H9 (cell line): Measurements from ENCODE around the gene FOS. TPM values are rescaled to one million over a fixed set of nuclear protein-coding genes. Genes with fewer than 3 reads are reported as not detected.

Experiments
- DNase-seq: peaks from one replicate; pipeline ENCODE4 v3.0.0-alpha.2; 2017
- H2AFZ ChIP-seq: one replicate; pipeline ENCODE4 v1.6.1; 2013; ENCODE audit warnings: mild to moderate bottlenecking, low read length, control low read depth, moderate library complexity
- H2AK5ac ChIP-seq: 2 replicates; pipeline ENCODE4 v1.6.1; 2013; ENCODE audit warnings: low read length, control low read depth, mixed read lengths; ENCODE audit not compliant: insufficient read length
- H2BK120ac ChIP-seq: one replicate; pipeline ENCODE4 v1.6.1; 2013; ENCODE audit warnings: low read depth, mild to moderate bottlenecking, low read length, control low read depth, inconsistent platforms; ENCODE audit not compliant: poor library complexity, severe bottlenecking
- H2BK12ac ChIP-seq: 2 replicates; pipeline ENCODE4 v1.6.1; 2013; ENCODE audit warnings: low read length, control low read depth, mixed read lengths, low read depth; ENCODE audit not compliant: insufficient read length
- H2BK15ac ChIP-seq: 2 replicates; pipeline ENCODE4 v1.6.1; 2013; ENCODE audit warnings: low read depth, low read length, control low read depth
- H2BK20ac ChIP-seq: one replicate; pipeline ENCODE4 v1.6.1; 2013; ENCODE audit warnings: low read depth, mild to moderate bottlenecking, low read length, control low read depth, inconsistent platforms; ENCODE audit not compliant: poor library complexity, severe bottlenecking
- H2BK5ac ChIP-seq: 2 replicates; pipeline ENCODE4 v1.6.1; 2013; ENCODE audit warnings: low read length, control low read depth, mixed read lengths; ENCODE audit not compliant: insufficient read length
- H3K14ac ChIP-seq: 2 replicates; pipeline ENCODE4 v1.6.1; 2013; ENCODE audit warnings: low read length, control low read depth; ENCODE audit not compliant: insufficient read depth
- H3K18ac ChIP-seq: 2 replicates; pipeline ENCODE4 v1.6.1; 2013; ENCODE audit warnings: low read depth, mild to moderate bottlenecking, mixed read lengths, low read length, control low read depth; ENCODE audit not compliant: insufficient read length
- H3K23ac ChIP-seq: 2 replicates; pipeline ENCODE4 v1.6.1; 2013; ENCODE audit warnings: low read length, control low read depth, mixed read lengths, low read depth; ENCODE audit not compliant: insufficient read length
- H3K23me2 ChIP-seq: 2 replicates; pipeline ENCODE4 v1.6.1; 2013; ENCODE audit warnings: low read depth, mild to moderate bottlenecking, mixed read lengths, low read length, control low read depth; ENCODE audit not compliant: insufficient read length, poor library complexity, severe bottlenecking
- H3K27ac ChIP-seq: 2 replicates; pipeline ENCODE4 v1.5.1; 2013; ENCODE audit warnings: low read length, control low read depth, mixed read lengths, low read depth; ENCODE audit not compliant: insufficient read length
- H3K27me3 ChIP-seq: 2 replicates; pipeline ENCODE4 v1.6.1; 2013; ENCODE audit warnings: low read length, control low read depth, inconsistent platforms; ENCODE audit not compliant: insufficient read depth
- H3K4ac ChIP-seq: 2 replicates; pipeline ENCODE4 v1.6.1; 2013; ENCODE audit warnings: low read depth, mild to moderate bottlenecking, control low read depth, inconsistent platforms, low read length, moderate library complexity
- H3K4me1 ChIP-seq: 2 replicates; pipeline ENCODE4 v1.6.1; 2013; ENCODE audit warnings: low read length, control low read depth, inconsistent platforms; ENCODE audit not compliant: insufficient read depth
- H3K4me2 ChIP-seq: 2 replicates; pipeline ENCODE4 v1.6.1; 2013; ENCODE audit warnings: low read length, control low read depth, mixed read lengths; ENCODE audit not compliant: insufficient read length, insufficient read depth
- H3K56ac ChIP-seq: 2 replicates; pipeline ENCODE4 v1.6.1; 2013; ENCODE audit warnings: low read depth, mild to moderate bottlenecking, mixed read lengths, low read length, control low read depth; ENCODE audit not compliant: insufficient read length
- H3K79me1 ChIP-seq: 2 replicates; pipeline ENCODE4 v1.6.1; 2013; ENCODE audit warnings: low read depth, mild to moderate bottlenecking, moderate library complexity, low read length, control low read depth, inconsistent platforms; ENCODE audit not compliant: insufficient read depth, poor library complexity, severe bottlenecking
- H3K79me2 ChIP-seq: 2 replicates; pipeline ENCODE4 v1.6.1; 2013; ENCODE audit warnings: low read length, control low read depth, inconsistent platforms; ENCODE audit not compliant: insufficient read depth
- H3K9ac ChIP-seq: 2 replicates; pipeline ENCODE4 v1.6.1; 2013; ENCODE audit warnings: low read length, control low read depth, mixed read lengths; ENCODE audit not compliant: insufficient read length; ENCODE audit errors: extremely low read depth
- H3K9me3 ChIP-seq: one replicate; pipeline ENCODE4 v1.6.1; 2013; ENCODE audit warnings: low read depth, low read length, inconsistent platforms; ENCODE audit not compliant: control insufficient read depth
- H3T11ph ChIP-seq: one replicate; pipeline ENCODE4 v1.6.1; 2013; ENCODE audit warnings: mild to moderate bottlenecking, low read length, control low read depth, inconsistent platforms
- H4K20me1 ChIP-seq: one replicate; pipeline ENCODE4 v1.6.1; 2013; ENCODE audit not compliant: control insufficient read depth, insufficient read length, insufficient read depth
- H4K5ac ChIP-seq: 2 replicates; pipeline ENCODE4 v1.6.1; 2013; ENCODE audit warnings: low read depth, mild to moderate bottlenecking, mixed read lengths, low read length, control low read depth; ENCODE audit not compliant: insufficient read length
- H4K8ac ChIP-seq: replicated peaks from 2 replicates; pipeline ENCODE4 v1.6.1; 2013; ENCODE audit warnings: low read length, control low read depth, mixed read lengths, low read depth; ENCODE audit not compliant: insufficient read length
- H4K91ac ChIP-seq: 2 replicates; pipeline ENCODE4 v1.6.1; 2013; ENCODE audit warnings: low read depth, mild to moderate bottlenecking, moderate library complexity, mixed read lengths, low read length, control low read depth; ENCODE audit not compliant: insufficient read length
- H3K27ac Mint-ChIP-seq, 3 experiments: 2 replicates in 2 of 3; 3 replicates in 1 of 3; pipeline ENCODE4 v1.8.0; 2020 to 2021; ENCODE audit warnings: mixed read lengths in 3 of 3, mild to moderate bottlenecking in 1 of 3, moderate library complexity in 1 of 3
- H3K27me3 Mint-ChIP-seq: 2 replicates; pipeline ENCODE4 v1.8.0; 2021; ENCODE audit warnings: low read depth, mild to moderate bottlenecking, moderate library complexity, mixed read lengths
- H3K36me3 Mint-ChIP-seq, 3 experiments: 2 replicates in 2 of 3; 3 replicates in 1 of 3; pipeline ENCODE4 v1.8.0; 2020 to 2021; ENCODE audit warnings: low read depth in 3 of 3, mixed read lengths in 3 of 3; ENCODE audit not compliant: insufficient read depth in 1 of 3
- H3K4me1 Mint-ChIP-seq, 2 experiments: 2 replicates each; pipeline ENCODE4 v1.8.0; 2020; ENCODE audit warnings: mixed read lengths in 2 of 2
- H3K4me3 Mint-ChIP-seq, 2 experiments: 2 replicates in 1 of 2; 3 replicates in 1 of 2; pipeline ENCODE4 v1.8.0; 2020 to 2021; ENCODE audit warnings: mild to moderate bottlenecking in 2 of 2, mixed read lengths in 2 of 2, moderate library complexity in 1 of 2
- H3K9me3 Mint-ChIP-seq, 2 experiments: 2 replicates in 1 of 2; 3 replicates in 1 of 2; pipeline ENCODE4 v1.8.0; 2020; ENCODE audit warnings: mild to moderate bottlenecking in 2 of 2, mixed read lengths in 2 of 2, moderate library complexity in 1 of 2
- CTCF ChIP-seq: fragments of 200-600 bp; sonication (generic); conservative IDR thresholded peaks from 3 replicates; pipeline ENCODE4 v1.8.0; 2021; ENCODE audit warnings: antibody characterized with exemption, mild to moderate bottlenecking
- WGBS: extraction: QIAGEN DNeasy Blood & Tissue Kit; methylation state at CpG from one replicate; pipeline ENCODE4 v1.1.7; 2013; ENCODE audit warnings: missing lambda C conversion rate, low lambda C conversion rate, mixed read lengths; ENCODE audit not compliant: insufficient read length; ENCODE audit errors: extremely low coverage; 5-methylcytosine and 5-hydroxymethylcytosine counted together
- total RNA-seq: library from RNA; stranded (reverse); gene quantifications from 2 replicates; pipeline ENCODE4 v1.2.1, GENCODE V29; 2021

Gene FOS
- total RNA-seq, 1 experiment from 2014 or later = 33.9 TPM

GRCh38 chr14:75283162-75283832, 4.7 kb downstream of the FOS start:
- no CpG with 5 or more reads among the region's 13 CpGs for WGBS
- H2BK120ac ChIP-seq = no peak overlapping the region
- H3K27ac Mint-ChIP-seq = no peak overlapping the region
- no peaks in the 10 kb centered on the region; the same call in 1 of the 2 replicates for H3K27me3 ChIP-seq
- H3K36me3 Mint-ChIP-seq = peaks cover 17 to 30% (median 28%) of the 10 kb centered on the region in 3 experiments
- H3K79me2 ChIP-seq = no peaks in the 10 kb centered on the region
- no peak for DNase-seq
- no peak overlapping the region for H2AK5ac ChIP-seq
- no peak overlapping the region for H2BK5ac ChIP-seq
- no peak overlapping the region for H4K5ac ChIP-seq
- H2AFZ ChIP-seq = no peak overlapping the region
- no peak overlapping the region for H3K4me2 ChIP-seq
- no peak overlapping the region for H3K9ac ChIP-seq
- no peak overlapping the region for H3K23ac ChIP-seq
- H4K91ac ChIP-seq = no peak overlapping the region
- H3K79me1 ChIP-seq = no peaks in the 10 kb centered on the region
- H3K9me3 ChIP-seq = no peaks in the 10 kb centered on the region
- no peak; the same call in 2 of the 3 replicates for TF ChIP-seq CTCF
- peaks cover 15% of the 10 kb centered on the region for H3K23me2 ChIP-seq
- peaks cover 22% of the 10 kb centered on the region for H3K27me3 Mint-ChIP-seq
- no peak overlapping the region for H3K4ac ChIP-seq
- H2BK12ac ChIP-seq = no peak overlapping the region
- H4K8ac ChIP-seq = no peak overlapping the region
- no peak overlapping the region for H3K27ac ChIP-seq
- peaks cover 3% of the 10 kb centered on the region; the same call in 1 of the 2 replicates for H3K4me1 ChIP-seq
- no peak overlapping the region for H3K14ac ChIP-seq
- no peaks in the 10 kb centered on the region for H4K20me1 ChIP-seq
- no peak overlapping the region for H3T11ph ChIP-seq
- H3K18ac ChIP-seq = no peak overlapping the region
- H3K4me3 Mint-ChIP-seq = no peak overlapping the region; a peak in 1 of 5 replicates
- H2BK15ac ChIP-seq = no peak overlapping the region
- peaks cover 35 to 43% of the 10 kb centered on the region in 2 experiments for H3K4me1 Mint-ChIP-seq
- no peak overlapping the region for H3K56ac ChIP-seq
- H3K9me3 Mint-ChIP-seq = peaks cover 0 to 3% of the 10 kb centered on the region in 2 experiments; a peak in 2 of 5 replicates
- no peak overlapping the region for H2BK20ac ChIP-seq
